CD4-positive, alpha-beta T cell treated with Interferon gamma for 1 hour (primary cell): ENCODE results near the gene VPS16.
A peak's percentile ranks its signal among the peaks of the same experiment; 100 is the strongest.

Source experiments
- DNase-seq: peaks from one replicate; pipeline ENCODE4 v3.0.0-alpha.2; 2020

Gene VPS16

DNA sequence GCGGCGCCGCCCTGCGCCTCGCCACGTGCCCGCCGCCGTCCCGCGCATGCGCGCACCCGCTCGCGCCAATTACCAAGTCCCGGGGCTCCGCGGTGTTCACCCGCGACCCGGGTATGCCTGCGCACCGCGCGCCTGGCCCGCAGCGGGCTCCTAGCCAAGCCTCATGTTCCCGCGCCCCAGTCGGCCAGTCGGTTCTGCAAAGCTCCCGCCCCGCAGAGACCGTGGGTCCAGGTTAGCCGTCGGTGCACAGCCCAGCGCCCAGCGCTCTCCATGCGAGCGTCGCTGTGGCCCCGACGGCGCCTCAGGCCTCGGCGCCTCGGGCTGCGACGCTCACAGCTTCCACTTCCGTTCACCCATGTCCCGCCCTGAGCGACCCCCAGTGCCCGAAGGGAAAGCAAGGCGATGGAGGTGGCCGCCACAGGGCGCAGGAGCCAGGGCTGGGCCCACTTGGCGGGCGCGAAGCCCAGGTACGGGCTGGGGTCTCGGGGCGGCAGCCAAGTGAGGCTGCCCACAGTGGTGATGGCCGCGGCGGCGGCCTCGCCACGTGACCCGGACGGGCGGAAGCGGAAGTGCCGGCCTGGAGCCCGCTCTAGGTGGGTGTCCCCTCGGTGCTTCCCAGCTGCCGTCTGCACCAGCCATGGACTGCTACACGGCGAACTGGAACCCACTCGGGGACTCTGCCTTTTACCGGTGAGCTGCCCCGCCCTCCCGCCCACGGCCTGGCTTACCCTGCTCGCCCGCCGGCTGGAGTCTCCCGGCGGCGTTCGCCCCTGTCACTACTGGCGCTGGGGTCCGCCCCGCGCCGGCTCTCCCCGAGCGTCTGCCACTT lies at the start of gene VPS16, which contains the start of gene PCED1A:
VPS16 (plus strand) TSS at position 608 of the 829 bp plus-strand sequence; CDS start at position 638, 30 bp downstream.
PCED1A (minus strand) TSS at position 518 of the 829 bp plus-strand sequence. CDS start 743 bp downstream, outside the sequence.
- peak; percentile 87 for DNase-seq

DNA sequence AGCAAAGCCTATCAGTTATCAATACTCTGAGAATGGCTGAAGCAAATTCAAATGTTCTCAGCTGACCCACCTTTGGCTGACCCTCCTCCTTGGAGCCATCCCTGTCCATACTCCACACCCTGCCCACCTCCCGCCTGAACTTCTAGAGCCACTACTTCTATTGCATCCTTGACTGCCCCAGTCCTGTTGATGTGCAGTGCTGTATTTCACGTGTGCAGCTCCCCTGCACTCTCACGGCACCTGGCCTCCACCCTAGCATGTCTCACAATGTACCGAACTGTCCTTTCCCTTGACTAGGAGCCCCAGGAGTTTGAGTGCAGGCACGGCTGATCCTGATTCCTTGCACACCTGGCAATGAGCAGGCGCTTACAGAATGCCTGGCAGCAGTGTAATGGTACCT lies 47.1 kb upstream of the VPS16 start:
- DNase-seq, result no peak

DNA sequence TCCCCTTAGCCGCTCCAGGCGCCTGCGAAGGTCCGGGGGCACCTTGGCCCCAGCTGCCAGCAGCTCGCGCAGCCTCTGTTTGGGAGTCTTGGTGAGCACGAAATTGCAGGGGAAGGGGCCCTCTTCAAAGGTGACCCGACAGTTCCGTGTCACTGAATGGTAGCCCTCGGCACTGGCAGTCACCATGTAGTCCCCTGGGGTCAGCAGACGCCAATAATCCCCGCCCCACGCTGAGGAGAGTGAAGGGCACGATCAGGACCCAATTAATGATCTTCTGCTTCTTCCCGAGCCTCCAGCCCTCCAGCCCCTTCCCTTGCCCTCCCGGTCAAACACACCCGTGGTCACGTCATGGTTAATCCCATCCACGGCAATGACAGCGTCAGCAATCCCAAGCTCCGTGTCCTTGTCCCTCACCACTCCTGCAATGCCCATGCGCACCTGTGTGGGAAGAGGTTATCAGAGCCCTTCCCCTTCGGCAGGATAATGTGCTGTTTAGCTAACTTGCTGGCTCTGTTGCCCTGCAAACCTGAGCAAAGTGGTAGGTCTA lies 46.3 kb upstream of the VPS16 start:
- DNase-seq, result no peak

DNA sequence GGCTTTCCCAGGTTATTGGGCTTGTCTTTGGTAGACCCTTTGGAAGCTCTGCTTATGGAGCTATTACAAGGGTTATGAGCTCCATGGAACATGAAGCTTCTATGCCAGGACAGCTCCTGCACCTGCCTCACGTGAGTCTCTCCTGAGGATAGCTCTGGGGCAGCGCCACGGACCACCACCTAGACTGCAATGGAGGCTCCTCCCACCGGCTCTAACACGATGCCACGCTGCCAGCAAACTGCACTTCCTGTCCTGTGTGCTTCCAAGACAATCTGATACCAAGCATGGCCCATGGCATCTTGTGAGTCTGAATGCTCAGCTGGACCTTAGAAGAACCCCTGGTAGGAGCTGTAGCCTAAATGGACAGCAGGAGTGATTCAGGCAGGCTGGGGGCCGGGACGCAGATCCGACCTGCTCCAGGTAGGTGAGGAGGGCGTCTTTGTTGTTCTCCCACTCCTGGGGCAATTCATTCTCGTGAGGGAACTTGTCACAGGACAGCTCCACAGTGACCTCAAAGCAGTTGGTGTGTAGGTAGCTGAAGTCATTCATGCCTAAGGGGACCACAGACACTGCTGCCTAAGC lies 45.6 kb upstream of the VPS16 start:
- no peak for DNase-seq

DNA sequence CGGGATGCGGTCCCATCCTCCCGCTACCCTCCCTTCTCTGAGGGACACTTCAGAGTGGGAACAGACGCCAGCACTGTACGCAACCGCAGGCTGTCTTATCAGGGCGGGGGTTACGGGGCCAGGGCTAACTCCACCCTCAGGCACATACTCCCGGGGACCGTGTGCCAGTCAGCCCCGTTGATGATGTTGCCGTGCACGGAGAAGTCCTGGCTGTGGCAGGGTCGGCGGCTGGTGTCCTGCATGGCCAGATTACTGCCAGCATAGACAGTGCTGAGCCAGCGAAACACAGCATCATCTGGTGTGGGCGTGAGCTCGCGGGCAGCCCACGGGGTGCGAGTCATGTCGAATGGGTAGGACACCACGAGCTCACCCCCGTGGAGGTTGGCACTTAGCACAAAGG lies 45.1 kb upstream of the VPS16 start:
- no peak for DNase-seq

DNA sequence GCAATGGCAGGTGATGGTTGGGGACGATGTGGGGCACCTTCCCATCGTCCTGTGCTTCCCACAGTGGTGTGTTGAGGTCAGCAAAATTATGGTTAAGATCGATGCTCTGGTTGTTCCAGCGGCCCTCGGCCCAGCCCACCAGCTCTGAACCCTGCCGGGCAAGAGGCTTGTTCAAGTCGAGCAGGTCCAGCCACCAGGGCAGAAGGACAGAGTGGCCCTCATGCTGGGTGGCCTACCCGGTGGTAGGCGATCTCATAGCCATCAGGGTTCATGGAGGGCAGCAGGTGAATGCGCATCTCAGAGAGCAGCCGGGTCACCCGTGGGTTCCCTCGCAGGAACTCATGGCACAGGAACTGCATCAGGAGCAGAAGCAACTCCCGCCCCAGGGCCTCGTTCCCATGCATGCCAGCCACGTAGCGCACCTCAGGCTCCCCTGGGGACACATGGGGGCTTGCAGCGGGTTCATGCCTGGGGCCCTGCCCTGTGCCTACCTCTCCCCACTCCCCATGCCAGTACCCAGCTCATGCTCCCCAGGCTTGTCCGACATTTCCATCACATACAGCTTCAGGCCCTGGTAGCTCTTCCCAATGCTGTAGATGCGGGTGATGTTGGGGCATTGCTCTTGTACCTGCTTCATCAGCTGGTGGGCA lies 44.4 kb upstream of the VPS16 start:
- DNase-seq, result no peak

DNA sequence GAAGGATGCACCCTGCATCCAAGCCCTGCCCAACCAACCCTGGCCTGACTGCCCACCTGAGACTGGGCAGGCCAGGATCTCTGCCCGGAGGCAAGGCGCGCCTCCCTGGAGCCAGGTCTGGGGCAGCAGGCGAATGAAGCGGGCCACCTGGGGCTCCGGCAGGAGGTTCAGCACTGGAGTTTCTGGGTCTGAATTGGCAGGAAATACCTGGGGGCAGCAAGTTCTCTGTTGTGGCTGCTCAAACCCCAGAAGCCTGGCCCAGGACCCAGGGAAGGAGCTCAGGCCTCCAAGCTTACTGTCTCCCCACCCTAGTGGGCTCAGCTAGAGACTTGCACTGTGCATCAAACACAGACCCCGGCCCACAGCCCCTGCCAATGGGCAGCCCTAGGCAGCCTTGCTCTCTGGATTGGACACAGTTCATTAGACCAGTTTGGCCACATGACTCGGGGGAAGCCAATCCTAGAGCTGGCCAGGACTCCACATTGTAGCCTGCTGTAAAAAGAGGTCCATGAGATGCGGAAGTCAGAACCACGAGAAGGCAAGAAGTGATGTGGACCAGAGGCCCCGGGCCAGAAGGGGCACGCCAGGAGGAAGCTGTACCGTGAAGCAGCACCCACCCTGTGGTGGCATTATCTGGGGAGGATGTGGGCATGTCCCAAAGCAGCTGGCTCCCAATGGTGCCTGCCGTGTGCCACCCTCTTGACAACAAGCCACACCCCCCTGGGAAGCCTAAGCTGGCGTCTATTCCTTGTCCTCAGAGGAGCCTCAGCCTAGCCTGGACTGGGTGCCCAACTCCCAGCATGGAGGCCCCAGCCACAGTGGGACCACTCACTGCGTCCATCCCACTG lies 43.2 kb upstream of the VPS16 start:
- no peak for DNase-seq

DNA sequence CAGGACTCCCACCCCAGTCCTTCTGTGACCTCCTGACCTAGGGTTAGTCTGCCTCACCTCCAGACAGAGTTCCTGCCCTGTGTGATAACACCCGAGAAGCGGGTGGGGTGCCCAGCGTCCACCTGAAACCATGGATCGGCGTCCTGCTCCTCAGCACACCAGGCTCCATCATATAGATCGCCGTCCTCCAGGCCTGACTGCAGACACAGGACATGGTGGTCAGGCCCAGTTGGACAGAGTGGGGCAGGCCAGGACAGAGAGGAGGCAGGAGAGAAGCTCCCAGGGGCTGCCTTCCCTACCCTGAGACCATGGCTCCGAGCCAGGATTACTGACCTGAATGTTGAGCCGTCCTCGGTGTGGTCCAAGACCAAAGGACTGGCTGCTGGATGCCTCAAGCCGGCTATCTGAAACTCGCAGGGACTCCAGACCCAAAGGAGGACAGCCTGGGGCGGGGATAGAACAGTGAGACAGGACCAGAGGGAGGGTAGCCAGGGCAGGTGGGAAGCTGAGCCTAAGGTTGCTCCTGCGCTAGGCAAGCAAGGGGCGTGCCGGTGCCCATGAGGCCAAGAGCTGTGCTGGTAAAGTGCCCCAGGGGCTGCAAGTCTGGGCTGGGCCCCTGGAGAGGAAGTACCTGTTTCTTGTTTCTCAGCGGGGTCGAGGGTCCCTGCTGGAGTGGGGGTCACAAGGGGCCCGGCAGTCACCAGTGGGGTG lies 42.3 kb upstream of the VPS16 start:
- no peak for DNase-seq

DNA sequence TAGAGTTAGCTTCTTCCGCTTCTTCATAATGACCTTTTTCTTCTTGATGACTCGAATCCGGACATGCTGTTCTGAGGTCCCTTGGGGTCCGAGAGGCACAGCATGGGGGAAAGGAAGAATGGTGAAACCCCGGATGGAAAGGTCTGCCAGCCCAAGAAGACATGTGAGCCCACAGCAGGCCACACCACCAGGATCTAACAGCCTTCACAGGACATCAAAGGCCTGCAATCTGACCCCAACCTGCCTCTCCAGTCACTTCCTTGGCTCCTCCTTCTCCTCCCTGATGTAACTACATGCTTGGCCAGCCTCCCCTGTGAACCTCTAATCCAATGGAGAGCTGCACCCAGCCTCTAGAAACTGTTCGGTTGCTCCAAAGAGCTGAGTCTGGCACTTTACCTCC lies 41.7 kb upstream of the VPS16 start:
- DNase-seq, result no peak

DNA sequence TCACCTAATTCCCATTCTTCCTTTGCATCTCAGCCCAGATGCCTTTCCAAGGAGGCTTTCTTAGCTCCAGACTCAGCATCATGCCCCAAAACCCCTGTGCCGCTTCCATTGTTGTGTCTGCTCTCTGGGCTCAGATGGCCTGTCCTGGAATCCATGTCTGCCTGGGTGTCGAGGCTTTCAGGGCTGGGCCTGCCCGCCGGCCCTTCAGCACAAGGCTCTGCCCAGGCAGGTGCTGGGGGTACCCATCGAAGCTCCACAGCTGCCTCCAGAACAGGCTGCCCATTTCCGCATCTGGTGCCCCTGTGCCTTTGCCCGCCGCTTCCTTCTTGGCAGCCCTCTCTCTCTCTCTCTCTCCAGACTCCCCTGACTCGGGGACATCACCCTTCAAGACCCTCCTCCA lies 41.3 kb upstream of the VPS16 start:
- DNase-seq, result no peak

DNA sequence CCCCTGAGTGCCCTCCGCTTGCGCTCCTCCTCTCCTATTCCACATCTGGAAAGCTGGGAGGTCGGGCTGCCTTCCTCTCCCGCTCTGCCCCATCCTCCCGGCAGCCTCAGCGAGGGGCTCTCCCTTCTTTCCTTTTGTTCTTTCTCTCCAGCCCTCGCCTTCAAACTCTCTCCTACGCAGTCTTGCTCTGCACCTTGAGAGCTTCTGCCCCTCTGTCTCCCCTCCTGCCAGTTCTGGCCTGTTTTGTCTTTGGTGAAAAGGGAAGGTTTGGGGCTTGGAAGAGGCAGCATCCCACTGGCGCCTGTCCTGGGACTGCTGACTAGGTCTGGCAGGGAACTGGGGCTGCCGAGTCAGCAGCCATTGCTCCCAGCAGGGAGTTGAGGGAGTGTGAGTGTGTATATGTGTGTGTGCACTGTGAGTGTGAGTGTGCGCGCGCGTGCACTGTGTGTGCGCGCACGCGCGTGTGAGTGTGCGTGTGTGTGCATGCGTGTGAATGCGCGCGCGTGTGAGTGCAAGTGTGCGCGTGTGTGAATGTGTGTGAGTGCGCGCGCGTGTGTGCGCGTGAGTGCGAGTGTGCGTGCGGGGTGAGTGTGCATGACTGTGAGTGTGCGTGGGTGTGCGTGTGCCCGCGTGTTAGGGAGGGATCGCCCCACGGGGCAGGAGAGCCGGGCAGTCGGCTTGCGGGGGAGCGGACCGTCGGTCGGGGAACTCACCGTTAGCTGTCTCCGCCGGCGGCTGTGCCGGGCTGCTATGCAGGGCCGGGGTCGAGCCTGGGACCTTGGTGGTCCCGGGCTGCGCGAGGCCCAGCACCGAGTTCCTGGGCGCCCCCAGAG lies 40.6 kb upstream of the VPS16 start:
- DNase-seq, result no peak

DNA sequence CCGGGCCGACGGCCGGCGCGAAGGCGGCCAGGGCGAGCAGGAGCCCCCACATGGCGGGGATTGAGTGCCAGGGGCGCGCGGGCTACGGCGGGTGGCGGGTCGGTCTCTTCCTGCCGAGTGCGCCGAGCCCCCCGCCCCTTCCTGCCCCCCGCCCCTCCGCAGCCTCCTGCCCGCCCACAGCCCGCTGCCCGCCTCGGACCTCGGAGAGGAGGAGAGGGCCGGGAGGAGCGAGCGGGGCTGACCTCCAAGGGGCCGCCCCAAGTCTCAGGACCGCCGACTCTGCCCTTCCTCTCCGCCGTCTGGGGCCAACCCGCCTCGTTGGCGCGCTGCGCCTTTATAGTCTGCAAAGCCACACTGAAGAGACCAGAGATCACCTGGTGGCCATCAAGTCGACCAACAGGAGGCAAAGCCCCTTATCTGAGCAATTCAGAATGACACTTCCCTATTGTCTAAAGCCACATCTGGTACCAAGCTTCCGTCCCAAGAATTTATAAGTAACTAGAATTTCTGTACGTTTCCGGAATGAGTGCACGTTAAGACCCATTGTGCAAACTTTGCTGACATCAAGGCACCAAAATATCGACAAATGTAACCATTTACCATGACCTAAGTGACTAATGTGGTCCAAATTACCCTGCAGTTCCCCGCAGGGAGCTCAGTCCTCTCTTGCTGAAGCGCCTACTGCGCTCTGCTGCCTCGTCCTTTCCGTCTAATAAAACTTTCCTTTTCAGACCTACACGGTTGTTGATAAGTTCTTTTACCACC lies 39.8 kb upstream of the VPS16 start, which contains the start of gene CPXM1:
CPXM1 (minus strand) TSS at position 107 of the 765 bp plus-strand sequence; CDS start at position 52, 55 bp downstream.
- no peak for DNase-seq

DNA sequence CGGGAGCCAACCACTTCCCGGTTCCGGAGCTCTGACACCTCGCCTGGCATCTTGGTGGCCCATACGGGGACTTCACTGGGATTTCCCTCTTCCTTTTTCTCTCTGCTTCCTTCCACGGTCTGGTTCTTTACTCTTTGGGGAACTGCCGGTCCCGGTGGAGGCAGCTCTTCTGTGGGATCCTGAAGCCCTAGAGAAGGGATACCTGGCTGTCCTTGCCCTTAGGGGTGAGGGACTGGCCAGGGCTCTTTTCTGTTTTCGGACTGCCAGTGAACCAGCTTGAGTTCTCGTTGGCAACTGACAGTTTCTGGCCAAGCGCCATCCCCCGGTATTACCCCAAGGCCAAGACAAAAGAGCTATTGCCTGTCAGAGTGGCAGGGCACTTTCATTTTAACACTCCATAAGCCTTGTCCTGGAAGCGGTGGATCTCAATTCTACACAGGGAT lies 39.2 kb upstream of the VPS16 start:
- no peak for DNase-seq

DNA sequence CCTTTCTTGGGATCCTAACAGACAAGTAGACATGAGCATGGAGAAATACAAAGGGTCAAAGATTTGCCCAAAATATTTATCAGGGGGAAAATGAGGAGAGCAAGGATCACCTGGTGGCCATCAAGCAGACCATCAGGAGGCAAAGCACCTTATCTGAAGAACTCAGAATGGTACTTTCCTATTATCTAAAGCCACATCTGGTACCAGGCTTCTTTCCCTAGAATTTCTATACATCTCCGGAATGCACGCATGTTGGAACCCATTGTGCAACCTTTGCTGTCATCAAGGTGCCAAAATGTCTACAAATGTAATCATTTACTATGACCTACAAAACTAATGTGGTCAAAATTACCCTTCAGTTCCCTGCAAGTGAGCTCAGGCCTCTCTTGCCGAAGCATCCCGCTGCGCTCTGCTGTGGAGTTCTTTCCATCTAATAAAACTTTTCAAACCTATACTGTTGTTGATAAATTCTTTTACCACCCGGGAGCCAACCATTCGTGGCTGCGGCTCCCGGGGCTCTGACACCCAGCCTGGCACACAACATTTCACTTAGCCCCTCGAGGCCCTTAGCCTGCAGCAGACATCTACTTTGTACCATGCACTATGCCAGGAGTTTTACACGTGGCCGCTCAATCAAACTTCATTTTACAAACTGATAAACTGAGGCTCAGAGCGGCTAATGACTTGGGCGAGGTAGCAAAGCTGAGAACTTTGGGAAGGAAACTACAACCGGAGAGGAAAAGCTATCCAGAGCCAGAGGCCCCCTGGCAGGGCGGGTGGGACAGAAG lies 36.3 kb upstream of the VPS16 start:
- DNase-seq, result no peak

DNA sequence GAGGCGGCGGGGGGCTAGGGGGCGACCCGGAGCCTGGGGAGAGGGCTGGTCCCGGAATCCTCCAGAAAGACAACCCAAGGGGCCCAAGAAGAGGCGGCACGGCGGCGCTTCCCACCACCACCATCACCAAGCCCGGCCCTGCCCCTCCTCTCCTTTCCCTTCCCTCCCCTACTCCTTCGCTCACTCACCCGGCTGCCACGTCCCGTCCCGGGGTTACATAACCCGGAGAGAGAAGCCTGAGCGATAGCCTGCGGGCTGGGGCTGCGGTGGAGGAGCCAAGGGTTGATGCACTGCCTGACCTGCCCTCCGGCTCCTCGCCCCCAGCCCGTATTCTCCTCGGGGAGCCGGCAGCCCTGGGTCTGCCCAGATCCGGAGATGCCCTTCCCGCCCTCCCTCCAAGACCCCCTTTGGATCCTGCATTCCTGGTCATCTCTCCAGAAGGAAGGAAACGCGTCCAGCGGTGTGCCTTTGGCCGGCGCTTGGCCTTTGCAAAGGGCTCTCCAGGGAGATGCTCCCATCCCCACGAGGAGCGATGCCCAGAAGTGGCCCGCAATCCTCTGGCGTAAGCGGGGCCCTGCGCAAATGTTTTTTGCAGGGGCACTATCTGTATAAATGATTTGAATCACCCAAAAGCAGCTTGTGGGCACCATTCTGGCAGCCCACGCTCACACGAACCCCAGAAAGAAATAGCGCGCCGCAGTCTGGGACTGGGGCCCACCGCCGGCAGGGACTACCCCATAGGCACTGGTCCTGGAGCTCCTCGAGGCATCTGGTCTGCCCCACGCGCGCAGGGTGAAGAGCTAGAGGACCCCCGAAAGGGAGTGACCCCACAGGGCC lies 35.5 kb upstream of the VPS16 start:
- DNase-seq, result no peak

DNA sequence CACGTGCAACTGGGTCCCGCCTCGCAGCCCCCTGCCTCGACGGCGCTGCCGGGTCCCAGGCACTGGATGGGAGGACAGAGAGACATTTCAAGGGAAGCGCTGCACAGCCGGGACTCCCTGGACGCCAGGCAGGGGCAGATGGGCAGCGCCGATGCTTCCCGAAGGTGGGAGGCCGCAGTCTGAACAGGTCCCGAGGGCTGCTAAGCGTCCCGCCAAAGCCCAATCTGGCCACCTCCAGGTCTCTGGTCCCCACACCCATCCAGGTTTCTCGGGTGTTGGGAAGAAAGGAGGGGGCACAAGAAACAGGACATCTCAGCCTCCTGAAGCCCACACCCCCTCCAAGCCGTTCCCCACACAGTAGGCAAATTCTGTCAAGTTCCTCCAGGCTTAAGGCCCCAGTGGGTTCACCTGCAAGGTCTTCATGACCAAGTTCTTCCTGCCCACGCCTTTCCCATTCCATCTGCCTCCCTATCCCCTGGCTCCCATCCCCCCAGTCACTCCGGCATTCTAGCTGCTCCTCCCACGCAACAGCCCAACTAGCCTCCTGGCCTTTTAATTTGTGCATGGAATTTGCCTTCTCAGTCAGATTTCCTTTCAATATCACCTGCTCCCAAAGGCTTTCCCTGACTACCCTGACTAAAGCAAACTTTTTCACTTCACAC lies 34.7 kb upstream of the VPS16 start:
- DNase-seq, result no peak

DNA sequence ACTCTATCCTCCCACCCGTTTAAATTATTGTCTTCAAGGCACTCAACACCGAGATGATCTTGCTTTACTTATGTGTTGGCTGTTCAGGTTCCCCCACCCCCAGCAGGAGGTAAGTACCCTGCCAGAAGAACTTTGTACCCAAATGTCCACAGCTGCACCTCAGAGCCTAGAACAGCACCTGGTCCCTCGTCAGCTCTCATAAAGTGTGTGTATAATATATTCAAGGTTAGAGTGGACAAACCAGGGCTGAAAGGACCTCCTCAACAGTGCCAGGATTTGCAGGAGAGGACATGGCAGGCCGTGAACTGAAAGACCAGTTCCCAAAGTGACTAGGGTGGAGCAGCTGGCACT lies 34.2 kb upstream of the VPS16 start:
- no peak for DNase-seq

DNA sequence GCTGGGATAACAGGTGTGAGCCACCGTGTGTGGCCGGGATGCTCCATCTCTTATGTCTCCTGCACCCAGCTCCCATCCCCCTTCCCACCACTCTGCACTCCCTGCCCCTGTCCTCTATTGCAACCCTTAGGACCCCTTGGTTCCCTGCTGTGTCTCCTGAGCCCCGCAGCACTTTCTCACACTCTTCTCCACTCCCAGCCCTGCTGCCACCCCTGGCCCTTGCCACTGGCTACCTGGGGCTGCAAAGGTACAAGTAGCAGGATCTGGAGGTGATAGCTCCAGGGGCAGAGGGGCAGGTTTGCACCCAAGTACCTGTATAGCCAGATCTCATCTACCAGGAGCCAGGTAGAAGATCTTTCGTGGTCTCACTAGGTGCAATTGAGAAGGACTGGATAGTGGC lies 33.5 kb upstream of the VPS16 start:
- DNase-seq, result no peak
